D721Med (cell line): ENCODE measurements around the gene CAP1.
"Not testable (repeated sequence)": the region's sequence is repeated elsewhere in the genome, so short reads cannot be mapped to it uniquely, and the experiment has no call there.

ENCODE experiments used
- DNase-seq: peaks from one replicate; pipeline ENCODE4 v3.0.0; 2011; ENCODE audit warnings: low spot score; ENCODE audit not compliant: insufficient read length
- FAIRE-seq: peaks from 2 replicates; lab custom pipeline; 2011; peaks lifted over from hg19 to GRCh38; lab: Jason Lieb, UNC
- CTCF ChIP-seq: IDR thresholded peaks from 2 replicates; pipeline ENCODE4 v1.5.1; 2012; ENCODE audit warnings: mild to moderate bottlenecking, control low read depth; ENCODE audit not compliant: insufficient read depth; ENCODE audit errors: missing control alignments

The CAP1 gene

GRCh38 chr1:40084750-40085149 is 44.2 kb downstream of the CAP1 start:
- FAIRE-seq, DNase-seq: not testable (repeated sequence)
- peak; percentile 45 for TF ChIP-seq CTCF

- FAIRE-seq = no peak
- no peak for DNase-seq
- no peak for TF ChIP-seq CTCF
Observed at GRCh38 chr1:40090652-40091355, 50.3 kb downstream of the CAP1 start.

- TF ChIP-seq CTCF = no peak
- FAIRE-seq = no peak
Observed at GRCh38 chr1:40092241-40092640, 51.7 kb downstream of the CAP1 start.

GRCh38 chr1:40092706-40093639 is 52.4 kb downstream of the CAP1 start:
- DNase-seq = no peak
- no peak for TF ChIP-seq CTCF
- FAIRE-seq = no peak

More at GRCh38 chr1:40092241-40092640, 51.7 kb downstream of the CAP1 start:
- no peak for DNase-seq

GRCh38 chr1:40094466-40095110 is 54.1 kb downstream of the CAP1 start:
- DNase-seq (no peak), FAIRE-seq (no peak)
- TF ChIP-seq CTCF = no peak

GRCh38 chr1:40095806-40096205 is 55.3 kb downstream of the CAP1 start:
- no peak for DNase-seq
- no peak for FAIRE-seq
- TF ChIP-seq CTCF = no peak
